D721Med (cell line): ENCODE data around the gene ARTN.

Source experiments
- DNase-seq: peaks from one replicate; pipeline ENCODE4 v3.0.0; 2011; ENCODE audit warnings: low spot score; ENCODE audit not compliant: insufficient read length
- FAIRE-seq: peaks from 2 replicates; lab custom pipeline; 2011; peaks lifted over from hg19 to GRCh38; lab: Jason Lieb, UNC
- CTCF ChIP-seq: IDR thresholded peaks from 2 replicates; pipeline ENCODE4 v1.5.1; 2012; ENCODE audit warnings: mild to moderate bottlenecking, control low read depth; ENCODE audit not compliant: insufficient read depth; ENCODE audit errors: missing control alignments

The ARTN gene

GRCh38 chr1:43957407-43958040 is 23.9 kb downstream of the ARTN start:
- TF ChIP-seq CTCF: no peak
- DNase-seq (no peak), FAIRE-seq (no peak)

- no peak for FAIRE-seq
- DNase-seq: no peak
- no peak for TF ChIP-seq CTCF
Measured at GRCh38 chr1:43958351-43959255, 25.0 kb downstream of the ARTN start.

GRCh38 chr1:43960798-43961197 is 27.2 kb downstream of the ARTN start:
- no peak for TF ChIP-seq CTCF
- FAIRE-seq (no peak), DNase-seq (no peak)

- no peak for DNase-seq
- no peak for TF ChIP-seq CTCF
- FAIRE-seq: no peak
Measured at GRCh38 chr1:43961692-43962091, 28.1 kb downstream of the ARTN start.

- TF ChIP-seq CTCF: no peak
- FAIRE-seq: no peak
- DNase-seq: no peak
Measured at GRCh38 chr1:43962324-43962723, 28.7 kb downstream of the ARTN start.

- DNase-seq: no peak
- no peak for FAIRE-seq
- TF ChIP-seq CTCF: no peak
Measured at GRCh38 chr1:43963006-43963405, 29.4 kb downstream of the ARTN start.

- no peak for TF ChIP-seq CTCF
- DNase-seq (no peak), FAIRE-seq (no peak)
Measured at GRCh38 chr1:43963890-43964289, 30.3 kb downstream of the ARTN start.
